Osteoblast (primary cell): ENCODE results near the gene C16orf74. TPM values are rescaled to one million over a fixed set of nuclear protein-coding genes. Genes with fewer than 3 reads are reported as not detected.
A peak's percentile ranks its signal among the peaks of the same experiment; 100 is the strongest.

Experiments used
- DNase-seq: peaks from one replicate; pipeline ENCODE4 v3.0.0; 2011; ENCODE audit warnings: low spot score, mixed read lengths; ENCODE audit not compliant: insufficient read length; ENCODE audit errors: missing footprints
- H2AFZ ChIP-seq: 2 replicates; pipeline ENCODE4 v1.6.0; 2011; ENCODE audit warnings: mild to moderate bottlenecking, low read length
- H3K27ac ChIP-seq: 2 replicates; pipeline ENCODE4 v1.5.1; 2011; ENCODE audit warnings: mild to moderate bottlenecking, low read depth, low read length, moderate library complexity
- H3K27me3 ChIP-seq: 2 replicates; pipeline ENCODE4 v1.6.0; 2012; ENCODE audit warnings: mild to moderate bottlenecking, control low read depth, inconsistent platforms, low read length, moderate library complexity; ENCODE audit not compliant: insufficient read depth
- H3K36me3 ChIP-seq: 2 replicates; pipeline ENCODE4 v1.5.1; 2011; ENCODE audit warnings: mild to moderate bottlenecking, low read length, control low read depth, moderate library complexity; ENCODE audit not compliant: insufficient read depth
- H3K4me1 ChIP-seq: 2 replicates; pipeline ENCODE4 v1.5.1; 2011; ENCODE audit warnings: mild to moderate bottlenecking, low read length, control low read depth, moderate library complexity; ENCODE audit not compliant: insufficient read depth
- H3K4me2 ChIP-seq: 2 replicates; pipeline ENCODE4 v1.6.0; 2011; ENCODE audit warnings: mild to moderate bottlenecking, low read length; ENCODE audit not compliant: insufficient read depth
- H3K4me3 ChIP-seq: fragments of 200-600 bp; sonication (generic); 3 replicates; pipeline ENCODE4 v1.5.1; 2012; ENCODE audit warnings: mild to moderate bottlenecking, low read length, inconsistent platforms; ENCODE audit not compliant: insufficient read depth
- H3K79me2 ChIP-seq: 2 replicates; pipeline ENCODE4 v1.6.0; 2012; ENCODE audit warnings: mild to moderate bottlenecking, low read length, control low read depth, inconsistent platforms; ENCODE audit not compliant: insufficient read depth
- H3K9me3 ChIP-seq: 2 replicates; pipeline ENCODE4 v1.5.1; 2011; ENCODE audit warnings: low read depth, low read length, control low read depth
- H4K20me1 ChIP-seq: 2 replicates; pipeline ENCODE4 v1.6.0; 2012; ENCODE audit warnings: mild to moderate bottlenecking, low read length, control low read depth; ENCODE audit not compliant: insufficient read depth
- CTCF ChIP-seq: IDR thresholded peaks from 2 replicates; pipeline ENCODE4 v1.5.1; 2011; ENCODE audit warnings: mild to moderate bottlenecking, low read depth, low read length, moderate library complexity; ENCODE audit errors: extremely low read depth
- total RNA-seq: library from RNA; depleted of rRNA; stranded (reverse); fragments of >200 nt; gene quantifications from 2 replicates; pipeline ENCODE4 v1.2.3, GENCODE V29; 2012

The C16orf74 gene
- total RNA-seq, 1 donor: 0.72 TPM

GRCh38 chr16:85765211-85765610 lies 14.3 kb upstream of the C16orf74 start:
- Histone ChIP-seq H3K79me2 (no peaks in the 10 kb centered on the region), H3K27me3 (peaks cover 8% of the 10 kb centered on the region), H4K20me1 (no peaks in the 10 kb centered on the region), H2AFZ (no peak overlapping the region), H3K4me3 (no peak overlapping the region), H3K36me3 (no peaks in the 10 kb centered on the region), H3K9me3 (no peaks in the 10 kb centered on the region), H3K27ac (no peak overlapping the region), H3K4me2 (no peak overlapping the region), H3K4me1 (peaks cover 11% of the 10 kb centered on the region)
- peak; percentile 66 for DNase-seq
- TF ChIP-seq CTCF: no peak

GRCh38 chr16:85763616-85764015 lies 12.7 kb upstream of the C16orf74 start:
- H3K27me3 ChIP-seq: peaks cover 16% of the 10 kb centered on the region
- H3K9me3 ChIP-seq: no peaks in the 10 kb centered on the region
- H3K36me3 ChIP-seq: no peaks in the 10 kb centered on the region
- no peaks in the 10 kb centered on the region for H3K79me2 ChIP-seq
- H3K4me2 ChIP-seq: no peak overlapping the region
- H3K4me1 ChIP-seq: peaks cover 11% of the 10 kb centered on the region
- no peak for TF ChIP-seq CTCF
- DNase-seq: no peak
- no peaks in the 10 kb centered on the region for H4K20me1 ChIP-seq
- H3K27ac ChIP-seq: no peak overlapping the region
- no peak overlapping the region for H2AFZ ChIP-seq
- no peak overlapping the region for H3K4me3 ChIP-seq

- peak; percentile 26 for DNase-seq
- H3K4me1 ChIP-seq: peaks cover 8% of the 10 kb centered on the region
- no peak overlapping the region for H3K4me2 ChIP-seq
- no peaks in the 10 kb centered on the region for H3K79me2 ChIP-seq
- peaks cover 16% of the 10 kb centered on the region for H3K27me3 ChIP-seq
- H3K27ac ChIP-seq: no peak overlapping the region
- no peaks in the 10 kb centered on the region for H3K9me3 ChIP-seq
- no peaks in the 10 kb centered on the region for H3K36me3 ChIP-seq
- H2AFZ ChIP-seq: no peak overlapping the region
- TF ChIP-seq CTCF: no peak
- no peaks in the 10 kb centered on the region for H4K20me1 ChIP-seq
- no peak overlapping the region for H3K4me3 ChIP-seq
These were observed 12.1 kb upstream of the C16orf74 start for GRCh38 chr16:85762970-85763369.

GRCh38 chr16:85761861-85762260 lies 11.0 kb upstream of the C16orf74 start:
- Histone ChIP-seq H3K36me3 (no peaks in the 10 kb centered on the region), H4K20me1 (no peaks in the 10 kb centered on the region), H3K4me1 (peaks cover 8% of the 10 kb centered on the region), H3K27me3 (peaks cover 16% of the 10 kb centered on the region), H2AFZ (no peak overlapping the region), H3K79me2 (no peaks in the 10 kb centered on the region), H3K9me3 (no peaks in the 10 kb centered on the region), H3K4me2 (no peak overlapping the region), H3K27ac (no peak overlapping the region), H3K4me3 (no peak overlapping the region)
- peak; percentile 32 for DNase-seq
- no peak for TF ChIP-seq CTCF
